DND-41 (cell line): ENCODE measurements around the gene TLX3.

Experiments
- ATAC-seq: fragments of 200-7000 bp; cut with Tn5 transposase; 3 replicates; pipeline ENCODE4 v1.9.1; 2021; ENCODE audit warnings: low read depth; ENCODE audit not compliant: insufficient read depth
- DNase-seq: peaks from one replicate; pipeline ENCODE4 v3.0.0-alpha.2; 2020
- H2AFZ ChIP-seq: 2 replicates; pipeline ENCODE4 v1.6.0; 2012; ENCODE audit warnings: low read depth, low read length
- H3K27ac ChIP-seq: 2 replicates; pipeline ENCODE4 v1.5.1; 2012; ENCODE audit warnings: low read length, inconsistent platforms
- H3K27me3 ChIP-seq: fragments of 200-600 bp; sonication (generic); 2 replicates; pipeline ENCODE4 v1.6.0; 2012; ENCODE audit warnings: low read length, mild to moderate bottlenecking, inconsistent platforms; ENCODE audit not compliant: insufficient read depth, poor library complexity
- H3K36me3 ChIP-seq: 2 replicates; pipeline ENCODE4 v1.5.1; 2012; ENCODE audit warnings: low read length, inconsistent platforms; ENCODE audit not compliant: insufficient read depth
- H3K4me1 ChIP-seq: 2 replicates; pipeline ENCODE4 v1.5.1; 2012; ENCODE audit warnings: mild to moderate bottlenecking, low read length; ENCODE audit not compliant: insufficient read depth
- H3K4me2 ChIP-seq: 2 replicates; pipeline ENCODE4 v1.6.0; 2012; ENCODE audit warnings: mild to moderate bottlenecking, moderate library complexity, low read length, inconsistent platforms; ENCODE audit not compliant: insufficient read depth
- H3K4me3 ChIP-seq, 2 experiments: fragments of 200-600 bp in 1 of 2; shearing (Covaris generic) in 1 of 2; 2 replicates each; pipeline ENCODE4 v1.5.1; 2012 to 2016; ENCODE audit warnings: inconsistent platforms in 2 of 2, low read length in 2 of 2, mild to moderate bottlenecking in 2 of 2, low read depth in 1 of 2, moderate library complexity in 1 of 2
- H3K79me2 ChIP-seq: 2 replicates; pipeline ENCODE4 v1.6.0; 2012; ENCODE audit warnings: low read length, inconsistent platforms; ENCODE audit not compliant: insufficient read depth
- H3K9ac ChIP-seq: 2 replicates; pipeline ENCODE4 v1.6.0; 2012; ENCODE audit warnings: low read depth, mild to moderate bottlenecking, inconsistent platforms, low read length, moderate library complexity
- H3K9me3 ChIP-seq: 2 replicates; pipeline ENCODE4 v1.5.1; 2012; ENCODE audit warnings: low read length, moderate library complexity, mild to moderate bottlenecking, inconsistent platforms; ENCODE audit not compliant: insufficient read depth, severe bottlenecking
- H4K20me1 ChIP-seq: 2 replicates; pipeline ENCODE4 v1.6.0; 2012; ENCODE audit warnings: low read length; ENCODE audit not compliant: insufficient read depth
- EZH2 ChIP-seq: IDR thresholded peaks from 3 replicates; pipeline ENCODE4 v1.6.1; 2012; ENCODE audit warnings: borderline replicate concordance, low read depth, mild to moderate bottlenecking, moderate library complexity, low read length, inconsistent platforms; ENCODE audit not compliant: severe bottlenecking
- TF ChIP-seq, protein P1 (sequence below): IDR thresholded peaks from 2 replicates; pipeline ENCODE4 v1.5.1; 2012; ENCODE audit warnings: borderline replicate concordance, low read length, moderate library complexity, mild to moderate bottlenecking; ENCODE audit not compliant: poor library complexity, severe bottlenecking; ENCODE audit errors: extremely low read depth

The TLX3 gene

DNA sequence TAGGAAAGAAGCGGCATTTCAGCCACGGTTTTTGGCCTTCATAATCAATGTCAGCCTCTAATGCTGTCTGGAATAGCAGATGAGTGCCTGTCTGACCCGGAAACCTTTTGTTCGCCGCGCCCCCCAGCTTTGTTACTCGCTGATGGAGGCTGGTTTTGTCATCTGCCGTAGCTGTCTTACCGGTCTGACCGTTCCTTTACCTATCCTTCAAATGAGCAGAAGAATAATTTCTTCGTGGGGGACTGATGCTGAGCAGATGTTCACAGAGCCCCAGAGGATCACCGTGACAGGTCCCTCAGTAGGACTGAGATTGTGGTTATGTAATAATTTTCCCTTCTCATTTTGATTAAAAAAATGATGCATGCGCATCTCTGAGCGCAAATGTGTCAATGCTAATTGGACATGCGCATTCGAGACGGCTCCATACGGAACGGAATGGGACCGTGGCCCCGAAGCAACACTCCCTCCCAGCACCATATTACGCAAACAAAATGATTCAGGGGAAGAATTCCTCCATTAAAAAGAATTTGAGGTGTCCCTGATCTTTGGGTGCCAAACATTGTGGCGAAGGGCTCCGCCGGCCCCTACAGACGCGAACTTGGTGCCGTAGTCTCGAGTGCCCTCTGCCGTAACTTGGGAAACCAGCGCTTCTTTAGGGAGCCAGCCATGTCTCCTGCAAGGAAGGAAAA, 27.6 kb downstream of the TLX3 start:
- Histone ChIP-seq H3K27ac (no peak overlapping the region), H3K79me2 (no peaks in the 10 kb centered on the region), H3K9me3 (no peaks in the 10 kb centered on the region), H3K36me3 (no peaks in the 10 kb centered on the region), H3K4me2 (peak overlapping the region; percentile 50), H3K9ac (peak overlapping the region; percentile 21; the same call in 1 of the 2 replicates), H3K27me3 (no peaks in the 10 kb centered on the region), H2AFZ (peak overlapping the region; percentile 28), H3K4me1 (peaks cover 10% of the 10 kb centered on the region), H4K20me1 (no peaks in the 10 kb centered on the region), H3K4me3 (peak overlapping the region in 1 of 2 experiments; percentile 45; a peak in 1 of 4 replicates)
- TF ChIP-seq EZH2 = no peak
- TF ChIP-seq, protein P1, sequence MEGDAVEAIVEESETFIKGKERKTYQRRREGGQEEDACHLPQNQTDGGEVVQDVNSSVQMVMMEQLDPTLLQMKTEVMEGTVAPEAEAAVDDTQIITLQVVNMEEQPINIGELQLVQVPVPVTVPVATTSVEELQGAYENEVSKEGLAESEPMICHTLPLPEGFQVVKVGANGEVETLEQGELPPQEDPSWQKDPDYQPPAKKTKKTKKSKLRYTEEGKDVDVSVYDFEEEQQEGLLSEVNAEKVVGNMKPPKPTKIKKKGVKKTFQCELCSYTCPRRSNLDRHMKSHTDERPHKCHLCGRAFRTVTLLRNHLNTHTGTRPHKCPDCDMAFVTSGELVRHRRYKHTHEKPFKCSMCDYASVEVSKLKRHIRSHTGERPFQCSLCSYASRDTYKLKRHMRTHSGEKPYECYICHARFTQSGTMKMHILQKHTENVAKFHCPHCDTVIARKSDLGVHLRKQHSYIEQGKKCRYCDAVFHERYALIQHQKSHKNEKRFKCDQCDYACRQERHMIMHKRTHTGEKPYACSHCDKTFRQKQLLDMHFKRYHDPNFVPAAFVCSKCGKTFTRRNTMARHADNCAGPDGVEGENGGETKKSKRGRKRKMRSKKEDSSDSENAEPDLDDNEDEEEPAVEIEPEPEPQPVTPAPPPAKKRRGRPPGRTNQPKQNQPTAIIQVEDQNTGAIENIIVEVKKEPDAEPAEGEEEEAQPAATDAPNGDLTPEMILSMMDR = peak; percentile 67
- peak; percentile 64 for DNase-seq
- ATAC-seq = peak; percentile 93

DNA sequence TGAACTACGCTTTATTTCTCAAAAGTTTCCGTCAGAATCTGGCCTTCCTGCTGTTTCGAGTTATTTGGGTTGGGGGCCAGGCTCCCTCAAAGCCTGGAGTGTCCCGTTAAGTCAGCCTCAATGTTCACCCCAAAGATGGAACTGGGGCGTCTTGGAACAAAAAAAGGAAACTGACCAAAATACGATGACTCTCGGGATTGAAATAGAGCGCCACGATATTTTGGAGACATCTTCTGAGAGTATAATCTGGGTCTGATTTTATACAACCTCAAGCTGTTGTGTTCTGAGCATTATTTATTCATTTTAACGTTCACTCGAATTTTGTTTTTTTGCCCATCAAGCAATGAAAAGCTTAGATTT, 28.1 kb downstream of the TLX3 start:
- no peaks in the 10 kb centered on the region for H3K79me2 ChIP-seq
- TF ChIP-seq EZH2 = no peak
- TF ChIP-seq, protein P1 = no peak
- H3K9ac ChIP-seq = peak overlapping the region; percentile 21; the same call in 1 of the 2 replicates
- no peak overlapping the region for H3K27ac ChIP-seq
- no peaks in the 10 kb centered on the region for H4K20me1 ChIP-seq
- no peak overlapping the region for H3K4me3 ChIP-seq
- peaks cover 11% of the 10 kb centered on the region for H3K4me1 ChIP-seq
- H3K9me3 ChIP-seq = no peaks in the 10 kb centered on the region
- no peaks in the 10 kb centered on the region for H3K36me3 ChIP-seq
- ATAC-seq = peak; percentile 29; the same call in 2 of the 3 replicates
- no peak for DNase-seq
- peak overlapping the region; percentile 50 for H3K4me2 ChIP-seq
- peak overlapping the region; percentile 4; the same call in 1 of the 2 replicates for H2AFZ ChIP-seq
- no peaks in the 10 kb centered on the region for H3K27me3 ChIP-seq

DNA sequence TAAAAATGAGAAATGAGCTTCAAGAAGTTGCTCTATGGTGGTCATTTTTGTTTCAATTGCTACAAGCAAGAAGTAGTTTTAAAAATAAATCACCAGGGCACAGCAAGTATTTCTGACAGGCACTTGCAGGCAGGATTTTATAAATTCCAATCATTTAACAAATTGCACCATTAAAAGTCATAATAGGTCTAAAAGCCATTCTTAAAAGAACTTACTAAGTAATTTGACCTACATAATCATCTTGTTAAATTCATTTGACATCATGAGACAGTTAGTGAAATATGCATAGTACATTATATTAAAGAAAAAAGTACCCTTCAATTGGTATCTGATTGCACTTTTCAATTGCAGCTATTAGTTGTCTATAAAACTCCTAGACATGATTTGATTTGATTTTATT, 31.0 kb downstream of the TLX3 start:
- Histone ChIP-seq H3K27me3 (no peaks in the 10 kb centered on the region), H3K9ac (no peak overlapping the region), H4K20me1 (no peaks in the 10 kb centered on the region), H3K9me3 (no peaks in the 10 kb centered on the region), H3K27ac (no peak overlapping the region), H3K4me3 (no peak overlapping the region), H2AFZ (no peak overlapping the region), H3K4me1 (peaks cover 15% of the 10 kb centered on the region), H3K36me3 (no peaks in the 10 kb centered on the region), H3K79me2 (no peaks in the 10 kb centered on the region), H3K4me2 (no peak overlapping the region)
- no peak for DNase-seq
- ATAC-seq = no peak
- TF ChIP-seq EZH2 = no peak
- TF ChIP-seq, protein P1 = no peak

DNA sequence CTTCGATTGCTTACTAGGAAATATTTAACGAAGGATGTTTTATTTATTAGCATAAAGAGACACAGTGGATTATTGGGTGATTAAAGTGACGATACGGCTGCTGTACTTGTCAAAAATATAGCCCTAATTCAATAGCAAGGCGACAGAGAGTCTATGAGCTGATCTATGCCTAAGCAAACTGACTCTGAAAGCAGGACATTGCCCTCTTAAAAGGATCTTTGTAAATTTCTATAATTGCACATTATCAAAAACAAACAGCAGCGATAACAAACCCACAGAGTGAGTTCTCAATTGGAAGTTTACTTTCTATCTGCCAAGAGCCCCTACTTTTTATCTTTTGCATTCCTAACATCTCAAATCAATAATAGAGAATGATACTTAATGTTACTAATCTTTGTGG, 31.4 kb downstream of the TLX3 start:
- no peak for TF ChIP-seq EZH2
- TF ChIP-seq, protein P1 = no peak
- H3K79me2 ChIP-seq = no peaks in the 10 kb centered on the region
- no peak for ATAC-seq
- H3K4me3 ChIP-seq = no peak overlapping the region
- no peak overlapping the region for H3K27ac ChIP-seq
- no peak for DNase-seq
- H3K9me3 ChIP-seq = no peaks in the 10 kb centered on the region
- no peaks in the 10 kb centered on the region for H3K27me3 ChIP-seq
- peaks cover 15% of the 10 kb centered on the region for H3K4me1 ChIP-seq
- H3K9ac ChIP-seq = no peak overlapping the region
- H4K20me1 ChIP-seq = no peaks in the 10 kb centered on the region
- H2AFZ ChIP-seq = no peak overlapping the region
- no peak overlapping the region for H3K4me2 ChIP-seq
- no peaks in the 10 kb centered on the region for H3K36me3 ChIP-seq
